Bone marrow (tissue), 2 donors: ENCODE measurements around the gene PDGFC.

Experiments
- DNase-seq, 2 donors: peaks; one replicate each; lab custom pipeline; 2025; lab: John Stamatoyannopoulos, UW

The PDGFC gene

DNA sequence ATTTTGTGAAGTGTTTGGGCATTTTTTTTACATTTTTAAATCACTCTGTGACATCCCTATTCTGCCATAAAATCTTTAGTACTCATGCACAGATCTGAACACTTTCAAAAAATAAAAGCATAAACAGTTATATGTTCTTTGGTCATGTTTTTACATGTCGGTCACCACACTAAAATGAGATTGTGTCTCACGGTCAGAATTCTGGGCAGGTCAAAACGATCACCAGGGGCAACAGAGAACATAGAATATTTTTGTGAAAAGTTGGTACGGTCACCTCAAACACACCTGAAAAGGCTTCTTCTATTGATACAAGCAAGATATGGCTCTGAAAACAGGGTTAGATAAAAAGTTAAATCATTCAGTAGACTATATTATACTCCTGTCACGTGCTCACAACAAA is 189.1 kb downstream of the PDGFC start:
- DNase-seq: no peak

DNA sequence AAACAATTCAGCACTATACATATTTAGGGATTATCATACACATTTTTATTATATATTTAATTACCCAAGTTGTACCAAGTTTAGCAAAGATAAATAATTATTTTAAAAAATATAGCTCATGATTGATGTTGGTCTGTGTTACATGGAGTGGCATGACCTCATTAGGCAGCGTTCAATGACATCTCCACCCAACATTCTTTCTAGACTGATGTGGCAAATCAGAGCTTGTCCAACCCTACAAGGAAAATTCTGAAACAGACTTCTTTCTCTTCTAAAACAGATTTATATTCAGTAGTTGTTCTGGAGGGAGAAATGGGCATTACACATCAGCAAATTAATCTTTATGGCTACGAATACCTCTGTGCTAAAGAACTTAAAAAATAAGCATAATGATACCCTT is 189.7 kb downstream of the PDGFC start:
- DNase-seq: no peak

DNA sequence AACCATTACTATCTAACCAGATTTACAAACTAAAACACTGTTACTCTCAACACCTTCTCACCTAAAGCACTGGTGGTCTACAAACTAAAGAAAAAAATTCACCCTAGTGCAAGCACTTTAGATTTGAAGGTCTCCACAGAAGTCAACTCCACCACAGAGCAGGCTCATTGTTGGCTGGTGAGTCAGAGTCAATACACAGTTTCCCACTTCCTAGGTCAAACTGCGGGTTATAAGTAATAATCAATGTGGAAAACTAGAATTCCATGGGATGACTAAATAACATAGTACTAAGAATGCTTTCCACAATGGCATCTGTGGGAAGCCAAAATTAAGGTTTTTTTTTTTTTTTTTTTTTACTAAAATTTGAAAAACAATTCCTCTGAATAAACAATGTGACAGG is 191.8 kb downstream of the PDGFC start:
- no peak for DNase-seq

DNA sequence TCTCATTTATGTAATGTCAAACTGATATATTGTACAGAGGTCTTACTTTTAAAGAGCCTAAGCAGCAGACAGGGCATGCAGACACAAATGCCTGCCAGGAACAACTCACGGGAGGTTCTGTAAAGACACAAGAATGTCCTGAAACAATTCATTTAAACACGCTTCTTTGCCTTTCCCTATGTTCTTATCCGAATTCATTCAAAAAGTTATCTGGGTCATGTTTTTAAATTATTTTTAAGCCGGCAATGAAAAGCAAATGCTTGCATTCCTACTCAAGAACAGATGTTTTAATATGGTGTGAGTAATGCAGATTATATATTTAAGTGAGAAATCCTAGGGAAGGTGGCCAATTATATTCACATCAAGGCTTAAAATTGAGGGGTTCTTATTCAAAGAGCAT is 192.6 kb downstream of the PDGFC start:
- no peak for DNase-seq

DNA sequence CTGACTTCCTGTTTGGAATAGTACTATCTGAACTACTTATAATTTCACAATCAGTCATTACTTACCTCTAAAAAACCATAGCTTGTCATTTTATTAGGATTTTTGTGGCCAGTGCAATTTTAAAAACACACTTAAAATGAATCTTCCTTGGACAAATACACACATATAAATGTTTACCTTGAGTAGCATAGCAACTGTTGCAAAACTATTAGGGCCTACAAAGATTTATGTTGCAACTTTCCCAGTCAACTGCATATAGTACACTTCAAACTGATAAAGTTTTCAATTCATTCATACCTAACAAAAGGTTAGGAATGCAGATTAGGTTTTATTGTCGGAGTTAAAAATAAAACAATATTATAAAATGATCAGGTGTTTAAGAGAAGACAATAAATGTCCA is 193.0 kb downstream of the PDGFC start:
- DNase-seq: no peak

DNA sequence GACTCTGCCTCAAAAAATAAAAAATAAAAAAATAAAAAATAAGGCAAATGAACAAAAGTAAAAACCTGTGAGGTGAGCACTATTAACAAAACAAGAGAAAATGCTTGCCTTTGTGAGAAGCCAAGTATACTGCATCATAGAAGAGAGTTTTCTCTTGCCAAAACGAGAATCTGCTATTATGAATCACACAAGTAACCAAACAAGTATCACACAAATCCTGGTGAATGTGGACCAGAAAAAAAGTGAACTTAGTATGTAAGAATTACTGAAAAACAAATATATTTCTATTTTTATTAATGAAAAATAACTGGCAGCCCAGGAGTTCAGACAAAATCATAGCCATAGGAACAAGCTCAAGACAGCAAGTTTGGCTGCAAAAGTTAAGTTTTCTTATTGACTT is 193.5 kb downstream of the PDGFC start:
- DNase-seq: no peak

DNA sequence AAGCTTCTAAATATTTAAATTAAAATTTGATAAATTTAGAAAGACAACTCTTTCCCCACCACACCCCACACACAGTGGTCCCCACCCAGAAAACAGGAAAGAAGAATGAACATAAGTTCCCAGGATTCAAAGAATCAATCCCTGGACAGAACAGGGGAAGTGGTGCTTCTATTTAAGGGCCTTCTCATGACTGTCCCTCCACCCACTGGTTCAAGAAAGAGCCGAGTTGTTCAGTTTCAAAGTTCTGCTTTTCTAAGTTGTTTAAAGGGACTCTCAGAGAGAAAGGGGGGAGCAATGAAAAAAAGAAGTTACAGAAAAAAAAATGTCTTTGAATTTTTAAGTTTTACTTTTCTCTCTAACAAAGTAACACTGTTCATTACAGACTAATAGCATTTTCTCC is 195.8 kb downstream of the PDGFC start:
- peak in 1 of 2 donors; percentile 80 for DNase-seq

DNA sequence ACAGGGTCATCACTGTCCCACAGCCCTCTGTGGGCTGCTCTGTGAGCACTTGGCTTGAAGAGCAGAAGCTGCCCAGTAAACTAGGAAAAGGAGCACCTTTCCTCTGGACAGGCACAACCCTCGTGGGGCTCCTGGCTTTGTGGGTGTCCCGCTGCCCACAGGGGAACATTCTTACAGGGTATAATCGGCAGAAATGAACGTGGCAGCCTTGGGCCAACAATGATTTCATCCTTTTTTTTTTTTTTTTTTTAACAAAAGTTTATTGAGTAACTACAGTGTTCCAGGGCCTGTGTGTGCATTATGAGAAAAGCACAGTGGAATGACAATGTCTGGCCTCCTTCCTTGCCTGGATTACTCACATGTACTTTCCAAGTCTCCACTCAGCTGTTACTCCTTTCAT is 197.2 kb downstream of the PDGFC start:
- DNase-seq: no peak

DNA sequence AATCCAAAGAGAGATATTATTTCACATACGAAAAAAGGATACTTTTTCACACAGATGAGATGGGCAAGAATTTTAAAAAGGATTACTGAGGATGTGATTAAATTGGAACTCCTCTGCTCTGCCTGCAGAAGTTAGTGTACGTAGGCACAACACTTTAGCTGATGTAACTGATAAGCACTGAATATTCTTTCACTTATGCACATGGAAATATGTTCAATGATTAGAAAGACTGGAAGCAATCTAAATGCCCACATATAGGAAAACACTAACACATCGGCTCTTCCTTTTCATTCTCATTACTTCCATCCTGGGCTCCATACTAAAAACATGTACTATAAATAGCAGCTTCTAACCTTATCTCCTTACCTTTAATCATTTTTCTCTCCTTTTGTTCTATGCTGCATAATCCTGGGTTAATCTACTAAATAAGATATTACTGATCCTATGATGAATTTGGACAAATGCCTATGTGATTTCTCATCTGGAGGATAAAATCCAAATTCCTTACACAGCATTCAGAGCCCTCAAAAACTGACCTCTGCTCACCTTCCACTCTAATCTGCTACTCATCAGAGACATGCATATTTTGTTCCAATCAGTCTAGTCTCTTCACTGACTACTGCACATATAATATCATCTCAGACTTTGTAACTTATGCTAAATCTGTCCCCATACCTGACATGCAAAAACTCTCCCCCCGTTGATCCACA is 197.8 kb downstream of the PDGFC start:
- DNase-seq: no peak

DNA sequence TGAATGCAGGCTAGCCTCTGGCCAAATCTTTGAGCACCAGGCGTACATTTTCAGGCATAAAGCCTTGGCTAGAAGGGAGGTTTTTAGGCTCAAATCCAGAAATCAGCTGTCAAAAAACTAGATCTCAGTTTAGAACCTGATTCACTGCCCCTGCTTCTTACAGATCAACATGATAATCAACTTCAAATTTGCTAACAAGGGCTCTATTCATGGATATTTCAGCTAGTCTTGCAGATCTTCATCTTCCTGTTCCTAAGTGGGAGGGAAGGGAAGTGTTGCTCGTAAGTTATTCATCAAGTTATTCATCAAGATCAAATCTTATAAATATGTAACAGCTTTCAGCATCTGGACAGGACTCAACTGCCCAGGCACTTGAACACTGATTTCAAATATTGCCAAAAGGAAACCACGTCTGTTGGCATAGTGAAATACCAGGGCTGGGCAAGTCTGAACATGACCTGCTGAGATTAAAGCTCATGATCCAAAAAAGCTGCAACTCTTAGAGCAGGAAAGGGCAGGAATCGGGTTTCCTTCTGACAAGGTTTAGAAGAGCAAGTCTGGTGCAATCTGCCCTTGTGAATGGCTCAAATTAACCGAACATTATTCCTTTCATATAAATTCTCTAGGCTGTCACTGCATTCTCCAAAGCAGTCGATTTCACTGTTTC is 200.3 kb downstream of the PDGFC start:
- no peak for DNase-seq

DNA sequence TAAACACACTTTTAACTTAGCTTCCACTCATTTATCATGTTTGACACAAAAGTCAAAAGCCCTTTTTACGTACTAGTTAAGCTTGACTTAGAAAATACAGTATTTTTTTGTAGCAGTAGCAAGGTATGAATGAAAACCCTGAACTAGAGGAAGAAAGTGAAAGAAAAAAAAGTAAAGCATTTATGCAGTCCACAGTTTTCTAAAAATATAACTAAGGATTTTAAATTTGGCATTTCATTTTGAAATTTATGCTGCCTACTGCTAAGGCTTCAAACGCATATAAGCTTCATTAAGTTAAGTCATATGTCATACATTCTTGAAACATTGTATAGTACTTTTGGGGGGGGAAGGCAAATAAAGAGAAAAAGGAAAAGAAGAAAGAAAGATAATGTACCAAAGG is 201.5 kb downstream of the PDGFC start:
- DNase-seq: no peak

DNA sequence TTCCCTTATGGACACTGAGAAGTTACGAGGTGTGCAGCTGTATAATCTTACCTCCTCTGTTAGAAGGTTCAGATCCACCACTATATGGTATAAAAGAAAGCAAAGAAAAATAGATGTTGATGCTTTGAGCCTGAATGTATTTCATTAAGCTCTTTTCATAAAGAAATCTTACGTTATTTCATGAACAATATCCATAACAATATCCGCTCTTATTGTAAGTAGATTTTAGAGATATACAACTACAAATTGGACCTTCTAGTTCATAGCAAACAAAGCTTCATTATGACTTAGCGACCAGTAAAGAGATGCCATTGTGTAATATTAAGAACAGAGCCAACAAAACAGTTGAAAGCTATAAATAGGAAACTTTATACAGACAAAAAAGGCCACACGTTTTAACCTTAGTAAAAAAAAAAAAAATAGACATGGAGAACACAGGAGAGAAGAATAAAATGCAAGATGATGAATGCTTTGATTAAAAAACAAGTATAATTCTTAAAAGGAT is 203.6 kb downstream of the PDGFC start:
- no peak for DNase-seq

DNA sequence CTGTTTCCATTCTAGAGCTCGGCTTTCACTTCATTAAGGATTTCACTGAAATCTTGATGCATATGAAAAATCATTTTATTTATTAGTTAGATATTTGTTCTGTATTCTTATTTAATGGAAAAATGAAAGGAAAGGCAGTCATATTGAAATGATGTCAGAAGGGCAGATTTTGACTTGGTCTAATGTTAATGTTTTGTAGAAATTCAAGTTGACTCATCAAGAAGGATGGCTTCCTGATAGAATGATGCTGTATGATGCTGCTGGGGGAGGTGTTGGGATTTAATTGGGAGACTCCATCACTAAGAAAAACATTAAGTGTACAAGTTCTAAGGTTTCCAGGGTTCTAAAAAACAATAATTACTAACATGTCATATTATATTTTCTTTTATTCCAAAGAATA is 204.8 kb downstream of the PDGFC start:
- no peak for DNase-seq

DNA sequence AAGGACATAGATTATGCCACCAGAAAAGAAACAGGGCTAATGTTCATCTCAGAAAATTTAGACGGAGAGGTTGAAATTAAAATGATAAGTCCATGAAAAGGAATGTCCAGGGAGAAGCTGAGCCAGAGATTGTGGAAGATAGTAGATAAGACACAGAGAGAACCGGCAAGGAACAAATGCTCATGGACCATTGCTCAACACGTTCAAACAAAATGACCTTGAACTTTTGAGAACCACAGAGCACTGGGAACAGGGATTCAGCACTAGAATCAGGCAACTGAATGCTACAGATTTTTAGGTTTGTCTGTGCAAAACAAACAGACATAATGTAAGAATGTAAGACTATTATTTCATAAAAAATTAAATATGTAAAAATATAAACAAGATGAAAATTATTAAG is 206.3 kb downstream of the PDGFC start:
- DNase-seq: no peak

DNA sequence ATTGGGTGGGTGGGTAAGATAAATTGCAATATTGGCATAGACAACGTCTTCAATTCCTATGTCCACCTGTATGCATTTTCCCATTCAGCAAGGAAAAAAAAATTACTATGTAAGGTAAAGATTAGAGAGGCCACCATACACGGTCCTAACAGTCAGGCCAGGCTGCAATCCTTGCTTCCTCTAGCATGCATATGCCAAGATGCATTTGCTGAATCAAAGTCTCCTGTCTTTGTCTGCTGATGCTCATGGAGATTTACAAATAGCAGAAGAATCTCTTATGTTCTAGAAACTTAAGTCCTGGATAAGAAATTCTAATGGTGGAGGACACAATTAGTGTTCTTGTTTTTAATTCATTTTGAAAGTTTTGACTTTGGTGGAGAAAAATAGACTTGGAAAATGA is 206.8 kb downstream of the PDGFC start:
- no peak for DNase-seq

DNA sequence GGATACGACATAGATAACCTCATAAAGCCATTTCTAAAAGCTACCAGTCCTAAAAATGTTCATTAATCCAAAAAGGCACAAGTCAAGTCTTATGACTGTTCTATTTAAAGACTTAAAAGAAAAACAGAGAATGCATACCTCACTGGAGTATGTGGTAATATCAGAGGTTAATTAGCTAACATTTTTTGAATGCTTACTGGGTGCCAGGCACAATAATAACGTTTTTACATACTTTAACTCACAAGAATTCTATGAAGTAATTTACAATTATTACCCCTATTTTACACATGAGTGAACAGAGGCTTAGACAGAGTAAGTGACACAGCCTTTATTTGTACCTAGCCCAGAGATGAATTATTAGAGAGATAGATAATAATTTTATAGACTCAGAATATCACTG is 207.5 kb downstream of the PDGFC start:
- DNase-seq: no peak

DNA sequence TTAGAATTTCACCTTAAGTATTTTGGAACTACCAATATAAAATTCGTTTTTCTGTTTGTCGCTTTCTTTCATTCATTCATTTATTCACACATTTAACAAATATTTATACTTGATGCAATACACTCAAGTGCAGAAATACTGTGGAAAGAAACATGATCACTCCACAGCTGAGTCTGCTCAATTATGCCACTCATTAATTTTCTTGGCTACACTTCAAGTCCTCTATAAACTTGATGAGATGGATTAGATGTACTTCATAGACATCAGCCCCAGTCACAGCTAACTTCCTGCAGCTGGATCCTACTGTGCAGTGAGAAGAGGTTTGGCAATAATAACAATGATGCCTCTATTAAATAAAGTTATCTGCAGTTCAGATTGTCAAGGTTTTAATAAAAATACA is 208.1 kb downstream of the PDGFC start:
- DNase-seq: peak in 1 of 2 donors; percentile 41

DNA sequence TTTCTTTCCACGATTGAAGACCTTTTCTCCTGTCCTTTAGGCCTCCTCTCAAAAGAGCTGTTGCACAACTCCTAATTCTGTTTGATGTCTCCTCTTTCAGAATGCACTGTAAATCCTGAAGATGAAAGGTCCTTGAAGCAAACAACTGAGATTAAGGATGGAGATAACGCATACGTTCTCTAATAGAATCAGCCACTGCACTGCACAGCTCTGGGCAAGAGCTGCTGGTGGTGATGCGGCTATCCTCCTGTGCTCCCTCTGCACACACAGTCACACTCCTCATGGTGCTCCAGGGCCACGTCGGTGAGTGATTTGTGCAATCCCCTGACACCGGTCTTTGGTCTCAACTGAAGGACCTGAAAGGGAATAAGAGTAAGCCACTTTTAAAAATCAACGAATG is 208.7 kb downstream of the PDGFC start:
- DNase-seq: no peak

DNA sequence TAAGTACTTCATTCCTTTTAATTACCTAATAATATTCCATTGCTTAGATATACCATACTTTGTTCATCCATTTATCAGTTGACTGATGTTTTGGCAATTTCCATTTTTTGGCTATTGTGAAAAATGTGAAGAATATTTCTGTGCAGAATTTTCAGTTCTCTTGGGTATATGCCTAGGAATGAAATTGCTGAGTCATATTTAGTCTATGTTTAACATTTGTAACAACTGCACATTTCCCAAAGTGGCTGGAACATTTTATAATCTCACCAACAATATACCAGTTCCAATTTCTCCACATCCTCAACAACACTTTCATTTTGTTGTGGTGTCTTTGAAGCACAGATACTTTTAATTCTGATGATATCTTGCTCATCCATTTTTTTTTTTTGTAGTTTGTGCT is 215.5 kb downstream of the PDGFC start:
- DNase-seq: no peak

DNA sequence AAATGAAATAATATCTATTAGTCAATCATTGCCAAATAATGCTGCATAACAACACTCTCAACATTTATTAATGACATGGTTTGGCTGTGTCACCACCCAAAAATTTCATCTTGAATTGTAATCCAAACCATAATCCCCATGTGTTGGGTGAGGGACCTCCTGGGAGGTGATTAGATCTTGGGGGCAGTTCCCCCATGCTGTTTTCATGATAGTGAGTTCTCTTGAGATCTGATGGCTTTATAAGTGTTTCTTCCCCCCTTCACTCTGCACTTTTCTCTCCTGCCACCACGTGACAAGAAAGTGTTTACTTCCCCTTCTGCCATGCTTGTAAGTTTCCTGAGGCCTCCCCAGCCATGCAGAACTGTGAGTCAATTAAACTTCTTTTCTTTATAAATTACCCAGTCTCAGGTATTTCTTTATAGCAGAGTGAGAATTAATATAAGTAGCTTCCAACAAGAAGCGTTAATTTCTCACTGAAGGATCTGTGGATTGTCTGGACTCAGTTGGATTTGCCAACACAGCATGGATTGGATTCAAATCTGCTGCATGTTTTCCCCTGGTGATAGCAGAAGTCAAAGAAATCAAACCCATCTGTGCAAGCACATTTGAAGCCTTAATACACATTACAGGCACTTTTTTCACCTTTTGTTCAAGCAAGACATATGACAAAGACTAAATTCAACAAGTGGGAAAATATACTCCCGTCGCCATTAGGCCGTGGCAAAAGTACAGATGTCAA is 216.6 kb downstream of the PDGFC start:
- DNase-seq: peak in 1 of 2 donors; percentile 57

DNA sequence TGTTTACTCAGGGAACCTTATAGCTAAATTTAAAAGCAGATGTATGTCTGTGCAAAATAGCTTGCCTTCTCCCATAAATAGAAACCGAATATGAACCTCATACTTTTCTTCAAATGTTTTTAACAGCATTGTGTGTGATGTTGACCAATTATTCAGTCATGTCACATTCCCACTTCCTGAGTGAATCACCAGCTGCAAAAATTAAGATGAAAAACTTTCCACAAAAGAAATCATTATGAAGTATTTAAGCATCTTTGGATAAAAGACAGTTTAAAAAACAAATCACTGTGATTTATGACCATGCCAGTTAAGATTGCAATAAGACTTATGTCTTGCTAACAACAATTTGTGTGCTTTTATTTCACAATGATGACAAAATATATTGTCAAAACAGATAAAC is 220.1 kb downstream of the PDGFC start:
- peak in 1 of 2 donors; percentile 41 for DNase-seq

DNA sequence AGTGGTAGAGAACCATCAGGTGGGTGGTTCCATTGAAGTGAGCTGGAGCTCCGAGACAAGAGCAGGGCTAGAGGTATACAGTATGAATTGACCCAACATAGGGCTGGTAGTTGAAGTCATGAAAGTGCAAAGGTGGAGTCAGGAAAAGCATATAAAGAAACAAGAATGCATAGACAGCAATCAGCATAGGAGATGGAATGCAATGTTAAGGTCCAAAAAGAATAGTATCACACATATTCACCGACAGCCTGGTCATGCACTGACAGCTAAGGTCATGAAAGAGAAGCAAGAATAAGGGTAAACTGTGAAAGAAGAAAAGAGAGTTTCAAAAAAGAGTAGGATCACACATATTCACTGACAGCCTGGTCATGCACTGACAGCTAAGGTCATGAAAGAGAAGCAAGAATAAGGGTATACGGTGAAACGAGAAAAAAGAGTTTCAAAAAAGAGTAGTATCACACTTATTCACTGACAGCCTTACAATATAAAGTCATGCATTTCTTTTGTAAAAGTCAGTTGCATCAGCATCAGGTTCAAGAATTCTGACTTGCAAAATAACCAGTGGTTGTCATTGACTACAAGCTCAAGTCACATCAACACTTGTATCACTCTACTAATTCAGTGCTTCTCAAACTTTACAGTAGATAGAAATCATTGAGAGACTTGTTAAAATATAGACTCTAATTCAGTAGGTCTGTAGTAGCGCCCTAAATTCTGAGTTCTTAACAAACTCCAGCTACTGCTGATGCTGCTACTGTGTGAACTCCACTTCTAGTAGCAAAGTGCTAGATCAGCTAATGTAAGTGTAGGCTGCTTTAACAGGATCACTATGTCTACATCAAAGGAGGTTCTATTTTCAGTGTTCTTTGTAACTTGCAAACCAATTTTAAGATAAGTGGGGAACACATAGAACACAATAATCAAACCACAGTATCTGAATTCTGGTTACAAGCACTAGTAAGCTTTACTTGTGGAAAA is 221.9 kb downstream of the PDGFC start:
- DNase-seq: no peak
